GM21515 (cell line): ENCODE measurements around the gene DOCK4.

Experiments used
- ATAC-seq: cut with Tn5 transposase; IDR thresholded peaks from one replicate; pipeline ENCODE4 v1.9.1; 2021; ENCODE audit not compliant: unreplicated experiment

DOCK4 gene

DNA sequence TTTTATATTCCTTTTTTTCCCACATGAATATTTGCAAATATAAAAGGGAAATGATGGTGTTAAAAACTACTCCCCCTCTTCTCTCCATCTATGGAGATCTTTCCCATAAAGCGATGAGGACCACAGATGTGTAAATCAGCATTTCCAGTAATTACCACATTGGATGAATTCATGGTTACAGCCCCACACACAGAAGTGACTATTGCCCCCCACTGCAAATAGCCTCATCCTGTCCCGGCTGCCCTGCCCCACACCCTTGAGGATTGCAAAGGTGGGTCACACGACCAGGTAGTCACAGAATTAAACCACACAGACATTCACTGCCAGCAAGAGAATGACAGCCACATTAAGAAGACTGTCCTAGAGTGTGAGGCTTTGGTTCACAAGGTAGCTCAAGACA, 145.1 kb downstream of the DOCK4 start:
- no peak for ATAC-seq

DNA sequence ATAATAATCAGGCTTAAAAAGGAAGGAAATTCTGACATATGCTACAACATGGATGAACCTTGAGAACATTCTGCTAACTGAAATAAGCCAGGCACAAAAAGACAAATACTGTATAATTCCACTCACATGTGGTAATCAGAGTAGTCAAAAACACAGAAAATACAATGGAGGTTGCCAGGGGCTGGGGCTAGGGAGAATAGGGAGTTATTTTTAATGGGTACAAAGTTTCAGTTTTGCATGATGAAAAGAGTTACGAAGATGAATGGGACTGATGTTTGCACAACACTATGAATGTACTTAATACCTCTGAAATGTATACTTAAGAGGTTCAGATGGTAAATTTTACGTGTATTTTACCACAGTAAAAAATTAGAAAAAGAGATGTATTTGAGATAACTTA, 145.6 kb downstream of the DOCK4 start:
- no peak for ATAC-seq

DNA sequence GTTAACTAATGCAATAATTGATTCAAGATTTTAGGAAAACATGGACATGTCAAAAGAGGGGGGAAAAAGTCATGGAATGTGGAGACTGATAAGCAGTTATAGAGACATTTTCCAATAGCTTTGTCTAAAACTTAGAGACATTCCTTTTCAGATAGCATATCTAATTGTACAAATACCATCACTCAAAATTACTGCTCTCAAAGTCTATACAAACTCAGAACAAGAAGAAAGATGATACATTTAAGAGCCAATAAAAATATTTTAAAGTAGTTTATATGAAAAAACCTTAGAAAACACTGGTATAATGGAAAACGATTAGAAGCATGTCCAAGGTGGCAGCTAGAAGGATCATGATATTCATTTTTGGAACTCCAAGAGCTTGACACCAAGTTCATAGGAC, 146.5 kb downstream of the DOCK4 start:
- ATAC-seq = no peak

DNA sequence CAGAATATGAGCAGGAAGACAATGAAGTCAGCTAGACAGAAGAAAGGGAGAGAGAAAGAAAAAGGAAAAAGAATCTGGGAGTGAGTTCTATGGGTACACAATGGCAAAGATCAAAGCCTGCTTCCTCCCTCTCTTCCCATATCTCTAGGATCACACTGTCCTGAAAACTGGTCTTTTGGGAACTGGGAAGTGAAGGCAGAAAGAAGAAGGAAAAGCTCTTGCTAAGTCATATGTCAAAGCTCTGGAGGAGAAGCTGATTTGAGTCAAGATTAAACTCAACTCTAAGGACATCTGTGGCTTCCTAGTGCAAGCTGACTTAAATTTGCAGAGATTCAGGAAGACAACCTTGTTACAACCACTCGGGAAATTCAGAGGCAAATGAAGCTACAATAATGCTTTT, 147.5 kb downstream of the DOCK4 start:
- ATAC-seq = no peak

DNA sequence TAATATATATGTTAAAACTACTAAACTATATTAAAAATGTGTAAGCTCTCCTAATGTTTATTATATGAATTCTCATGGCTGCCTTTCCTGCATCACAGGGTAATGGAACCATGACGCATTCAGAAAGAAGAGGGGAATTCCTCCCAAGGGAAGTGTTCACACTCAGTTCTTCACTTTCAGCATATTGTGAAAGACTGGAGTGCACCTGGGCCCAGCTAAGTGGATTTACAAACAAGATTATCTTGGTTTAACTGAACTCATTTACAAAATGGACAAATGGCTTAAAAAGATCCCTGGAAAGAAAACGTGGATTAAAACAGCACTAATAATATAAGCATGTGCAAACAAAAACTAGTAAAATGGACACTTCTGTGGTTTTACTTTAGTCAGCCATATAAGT, 149.8 kb downstream of the DOCK4 start:
- ATAC-seq = peak; percentile 77

DNA sequence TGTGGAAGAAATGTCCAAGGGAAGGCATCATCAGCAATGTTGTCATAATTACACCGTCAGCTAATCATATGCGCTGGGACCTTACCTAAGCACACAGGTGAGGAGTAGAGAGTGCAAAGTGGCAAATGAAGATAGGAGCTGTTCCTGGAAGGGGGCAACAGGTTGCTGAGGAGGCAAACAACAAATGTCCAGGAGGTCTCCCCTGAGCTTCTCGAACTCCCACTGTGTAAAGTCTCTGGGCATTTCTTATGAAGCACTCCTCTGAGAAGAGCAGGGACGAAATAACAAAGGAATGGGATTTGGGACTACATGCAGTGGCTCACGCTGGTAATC, 152.5 kb downstream of the DOCK4 start:
- no peak for ATAC-seq

DNA sequence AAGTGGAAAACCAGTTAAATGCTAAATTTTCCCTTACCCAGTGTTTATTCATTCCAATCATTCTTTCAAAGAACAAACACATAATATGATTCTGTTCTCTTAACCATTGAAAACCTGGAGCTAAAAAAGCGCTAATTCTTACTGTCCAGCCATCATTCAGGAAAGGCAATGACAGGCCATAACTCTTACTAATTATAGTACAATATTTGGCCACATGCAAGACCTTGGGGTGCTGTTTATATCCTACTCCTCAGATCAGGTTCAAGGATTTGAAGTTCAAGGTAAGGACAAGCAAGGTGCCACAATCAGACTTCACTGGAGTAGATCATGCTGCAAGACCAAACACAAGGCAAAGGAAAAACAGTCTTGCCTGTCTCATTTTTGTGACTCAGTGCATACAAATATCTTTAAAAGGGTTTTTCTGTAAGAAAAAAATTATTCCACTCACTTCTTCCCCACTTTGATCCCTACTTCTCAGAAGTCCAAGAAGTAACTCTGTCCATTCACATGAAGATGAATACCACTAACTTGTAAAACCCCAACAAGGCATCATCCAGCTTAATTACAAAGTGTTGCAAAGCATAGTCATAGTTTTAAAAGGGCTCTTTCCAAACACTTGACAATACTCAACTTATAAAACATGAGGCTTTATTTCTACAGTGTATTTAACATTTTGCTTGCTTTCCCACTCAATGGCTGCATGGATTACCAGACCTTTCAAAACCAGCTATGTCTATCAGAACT, 153.0 kb downstream of the DOCK4 start:
- no peak for ATAC-seq

DNA sequence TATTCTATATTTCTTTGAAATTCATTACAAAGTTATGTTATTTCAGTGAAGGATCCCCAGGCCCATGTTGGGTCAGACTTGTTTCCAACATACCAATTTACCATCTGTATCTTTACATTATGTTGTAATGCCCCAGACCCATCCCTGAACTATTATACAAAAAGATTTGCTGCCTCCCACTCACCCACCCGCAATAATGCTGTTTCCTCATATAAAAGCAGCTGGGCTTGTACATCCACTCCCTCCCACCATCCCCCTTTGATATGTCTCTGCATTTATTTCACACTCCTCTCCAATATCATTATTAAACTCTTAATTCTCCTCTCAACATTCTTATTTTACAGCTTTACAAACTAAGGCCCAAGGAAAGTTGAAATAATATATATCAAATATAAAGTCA, 153.7 kb downstream of the DOCK4 start:
- no peak for ATAC-seq

DNA sequence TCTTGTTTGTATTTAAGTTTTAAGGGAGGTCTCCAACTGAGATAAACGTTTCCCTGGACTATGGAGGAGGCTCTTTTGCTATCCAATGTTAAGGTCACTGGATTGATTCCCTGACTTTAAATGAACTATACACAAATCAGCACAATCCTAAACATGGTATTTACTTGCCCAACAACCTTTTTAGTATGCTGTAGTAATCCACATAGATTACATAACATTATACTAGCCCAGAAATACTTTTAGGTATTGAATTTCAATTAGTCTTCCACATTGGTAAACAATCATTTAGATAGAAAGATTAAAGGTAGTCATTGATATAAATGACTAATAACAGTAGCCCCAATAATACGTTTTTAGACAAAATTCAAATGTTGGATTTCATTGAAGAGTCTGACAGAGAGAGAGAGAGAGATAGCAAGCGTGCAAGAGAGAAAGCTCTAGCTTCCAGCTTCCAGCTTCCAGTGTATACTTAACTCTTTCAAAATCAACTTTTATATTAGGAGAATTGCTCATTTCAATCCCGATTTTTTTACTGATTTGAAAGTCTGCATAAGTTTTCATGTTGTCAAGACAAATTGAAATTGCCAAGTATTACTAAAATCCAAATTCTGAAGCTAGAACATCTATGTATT, 155.8 kb downstream of the DOCK4 start:
- ATAC-seq = no peak

DNA sequence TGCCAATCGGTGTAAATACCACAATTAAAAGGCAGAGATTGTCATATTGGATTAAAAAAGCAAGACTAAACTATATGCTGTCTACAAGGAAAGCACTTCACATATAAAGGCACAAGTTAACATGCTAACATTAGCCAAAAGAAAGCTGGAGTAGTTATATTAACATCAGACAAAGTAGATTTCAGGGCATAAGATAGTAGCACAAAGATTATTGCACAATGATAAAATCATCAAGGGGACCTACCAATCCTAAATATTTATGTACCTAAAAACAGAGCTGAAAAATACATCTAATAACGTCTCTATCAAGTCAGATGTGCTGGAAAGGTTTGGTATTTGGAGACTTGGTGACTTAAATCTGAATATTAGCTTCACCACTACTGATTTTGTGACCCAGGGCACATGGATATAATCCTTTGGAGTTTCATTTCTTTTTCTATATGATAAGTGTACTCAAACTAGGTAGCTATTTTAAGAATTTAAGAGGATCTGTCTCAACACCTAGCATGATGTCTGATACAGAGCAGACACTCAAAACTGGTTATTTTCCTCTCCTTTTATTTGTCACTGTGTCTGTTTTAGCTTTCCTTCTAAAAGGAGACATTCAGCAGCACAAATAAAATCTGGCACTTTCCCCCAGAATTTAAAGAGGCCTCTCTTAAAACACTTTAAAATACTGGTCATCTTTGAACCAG, 156.5 kb downstream of the DOCK4 start:
- ATAC-seq = no peak

DNA sequence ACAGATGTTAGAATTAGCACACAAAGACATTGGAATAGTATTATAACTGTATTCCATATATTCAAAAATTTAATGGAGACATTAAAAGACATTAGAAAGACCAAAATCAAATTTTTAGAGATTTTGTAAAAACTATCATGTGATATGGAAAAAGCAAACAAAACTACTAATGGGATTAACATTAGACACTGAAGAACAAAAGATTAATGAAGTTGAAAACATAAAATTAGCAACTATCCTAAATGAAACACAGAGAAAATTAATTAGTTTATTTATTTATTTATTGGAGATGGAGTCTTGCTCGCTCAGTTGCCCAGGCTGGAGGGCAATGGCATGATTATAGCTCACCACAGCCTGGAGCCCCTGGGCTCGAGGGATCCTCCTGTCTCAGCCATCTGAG, 158.8 kb downstream of the DOCK4 start:
- ATAC-seq = no peak

DNA sequence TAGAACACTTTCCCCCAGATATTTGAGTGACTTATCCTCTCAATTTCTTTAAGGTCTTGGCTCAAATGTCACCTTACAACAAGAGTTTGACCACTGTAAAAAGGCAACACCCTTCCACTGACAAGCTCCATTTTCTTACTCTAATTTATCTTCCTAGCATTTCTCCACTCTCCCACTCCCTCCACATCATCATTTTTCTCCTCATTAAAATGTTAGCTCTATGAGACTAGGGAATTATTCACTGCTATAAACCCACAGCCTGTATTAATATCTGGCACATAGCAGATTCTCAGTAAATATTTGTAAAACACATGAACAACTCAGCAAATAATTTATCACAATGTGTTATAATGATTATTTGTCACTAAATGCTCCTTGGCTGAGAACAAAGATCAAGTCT, 161.0 kb downstream of the DOCK4 start:
- no peak for ATAC-seq

DNA sequence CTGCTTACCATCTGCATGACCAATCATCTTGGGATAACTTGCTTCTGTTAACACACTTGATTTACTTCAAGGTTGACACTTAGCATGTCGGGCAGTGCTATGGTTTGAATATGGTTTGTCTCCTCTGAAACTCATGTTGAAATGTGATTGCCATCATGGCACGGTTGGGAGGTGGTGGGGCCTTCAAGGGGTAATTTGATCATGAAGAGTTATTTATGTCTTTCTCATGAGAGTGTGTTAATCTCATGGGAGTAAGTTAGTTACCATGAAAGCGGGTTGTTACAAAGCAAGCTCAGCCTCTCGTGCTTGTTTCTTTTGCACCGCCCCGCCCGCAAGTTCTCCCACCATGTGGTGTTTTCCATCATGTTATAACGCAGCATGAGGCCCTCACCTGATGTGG, 163.6 kb downstream of the DOCK4 start:
- no peak for ATAC-seq

DNA sequence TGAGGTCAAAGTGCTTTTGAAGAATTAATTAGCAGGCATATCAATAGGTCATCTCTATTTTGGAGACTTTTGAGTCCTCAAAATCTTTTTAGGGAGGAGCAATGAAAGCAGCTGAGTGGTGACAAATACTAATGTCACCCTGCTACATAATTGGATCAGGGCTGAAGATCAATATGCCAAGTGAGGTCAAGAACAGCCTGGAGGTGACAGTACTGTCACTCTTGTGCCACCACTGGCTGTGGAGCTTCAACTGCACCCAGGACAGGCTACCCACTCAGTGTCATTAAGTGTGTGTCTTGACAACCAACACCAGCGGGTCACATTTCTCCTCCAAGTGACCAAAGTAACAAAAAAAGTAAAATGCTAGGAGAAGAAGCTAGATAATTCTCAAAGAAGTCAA, 167.8 kb downstream of the DOCK4 start:
- no peak for ATAC-seq

DNA sequence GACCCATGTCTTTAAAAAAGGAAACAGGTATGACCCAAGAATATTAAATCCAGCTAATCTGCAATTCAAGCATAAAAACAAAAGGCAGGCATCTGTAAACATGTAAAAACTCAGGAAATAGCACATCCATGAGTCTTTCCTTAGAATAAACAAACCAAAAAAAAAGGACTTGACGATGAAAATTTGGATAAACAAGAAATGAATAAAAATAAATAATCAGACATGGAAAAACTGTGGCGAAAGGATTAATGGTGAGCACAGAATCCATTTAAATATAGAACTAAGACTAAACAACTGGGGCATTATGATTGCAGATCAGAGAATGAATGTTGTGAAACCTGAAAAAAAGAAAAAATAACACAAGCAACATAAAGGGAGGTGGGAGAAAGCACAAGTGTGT, 170.1 kb downstream of the DOCK4 start:
- no peak for ATAC-seq

DNA sequence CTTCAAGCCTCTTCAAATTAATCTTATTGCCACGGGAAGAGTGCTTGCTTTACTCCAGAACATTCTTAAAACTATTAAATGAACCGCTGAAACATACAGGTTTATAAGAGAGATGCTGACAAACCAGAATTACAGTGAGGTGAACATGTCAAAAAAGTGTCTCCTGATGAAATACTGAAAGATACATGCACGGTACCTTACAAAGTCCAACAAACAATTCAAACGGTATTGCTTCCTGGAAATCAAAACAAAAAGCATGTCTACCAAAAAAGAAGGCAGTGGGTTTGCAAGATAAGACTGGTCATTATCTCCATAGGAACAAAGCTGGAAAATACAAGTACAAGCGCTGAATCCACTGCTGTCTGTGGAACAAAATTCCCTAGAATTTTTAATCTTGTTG, 174.5 kb downstream of the DOCK4 start:
- ATAC-seq = no peak

DNA sequence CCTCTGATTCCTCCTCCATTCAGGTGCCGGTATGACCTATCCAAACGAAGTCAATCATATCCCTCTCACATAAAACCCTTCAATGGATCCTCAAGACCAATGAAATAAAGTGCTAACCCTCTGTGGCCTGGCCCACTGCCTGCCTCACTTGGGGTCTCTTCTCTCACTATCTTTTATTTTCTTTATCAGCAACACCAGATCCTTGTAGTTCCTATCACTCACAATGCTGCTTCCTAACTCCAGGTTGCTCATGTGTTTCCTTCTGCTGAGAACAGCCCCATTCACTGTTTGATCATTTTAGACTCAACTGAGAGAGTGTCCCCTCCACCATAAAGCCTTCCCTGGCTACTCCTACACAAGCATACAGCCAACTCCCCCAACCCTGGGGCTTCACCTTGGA, 180.6 kb downstream of the DOCK4 start:
- no peak for ATAC-seq

DNA sequence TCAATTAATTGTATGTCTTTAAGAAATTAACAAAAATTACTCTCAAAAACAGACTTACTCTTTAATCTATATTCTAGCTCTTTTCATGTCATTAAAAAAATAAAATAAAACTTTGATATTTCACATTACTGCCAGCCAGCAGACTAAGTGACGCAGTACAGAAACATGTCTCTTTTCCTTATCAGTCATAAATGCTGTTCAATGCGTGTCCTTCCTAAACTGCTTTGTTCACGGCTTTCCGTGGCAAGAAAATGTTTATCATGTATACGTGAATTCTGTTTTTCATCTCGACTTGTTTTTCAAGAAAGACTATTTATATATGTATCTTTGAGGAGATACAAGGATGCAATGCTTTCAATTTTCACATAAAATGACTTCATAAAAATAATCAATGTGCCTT, 182.4 kb downstream of the DOCK4 start:
- ATAC-seq = no peak

DNA sequence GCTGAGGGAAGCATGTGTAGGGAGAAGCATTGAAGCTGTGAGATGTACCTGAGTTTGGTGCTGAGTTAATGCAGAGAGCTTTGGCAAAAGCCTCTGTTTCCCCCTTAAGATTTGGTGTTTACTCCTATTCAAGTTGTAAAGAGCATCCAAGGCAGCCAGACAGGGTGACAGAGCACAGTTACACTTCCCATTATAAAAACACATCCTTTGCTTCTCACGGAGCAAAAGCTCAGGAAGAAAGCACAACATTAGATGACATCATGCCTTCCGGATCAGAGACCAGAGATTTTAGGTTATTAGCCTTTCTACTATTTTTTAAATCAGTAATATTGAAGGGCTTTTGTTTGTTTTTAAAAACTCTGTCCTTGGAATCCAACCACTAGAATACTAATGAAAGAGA, 182.9 kb downstream of the DOCK4 start:
- ATAC-seq = no peak

DNA sequence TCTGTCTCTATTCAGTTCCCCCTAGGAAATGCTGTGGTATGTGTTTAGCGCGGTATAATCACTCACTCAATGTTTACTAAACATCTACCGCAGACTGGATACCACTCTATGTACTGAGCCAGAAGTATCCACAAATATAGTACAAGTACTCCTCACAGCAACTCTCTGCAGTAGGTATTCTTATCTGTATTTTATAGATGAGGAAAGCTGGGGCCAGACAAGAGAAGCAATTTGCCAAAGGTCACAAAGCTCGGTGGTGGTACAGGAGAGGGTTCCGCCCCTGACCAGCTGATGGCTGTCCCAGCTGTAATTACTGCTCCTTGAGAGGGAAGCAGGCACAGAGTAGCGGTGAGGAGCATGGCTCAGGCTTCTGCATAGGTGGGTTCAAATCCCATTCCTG, 184.1 kb downstream of the DOCK4 start:
- ATAC-seq = no peak

DNA sequence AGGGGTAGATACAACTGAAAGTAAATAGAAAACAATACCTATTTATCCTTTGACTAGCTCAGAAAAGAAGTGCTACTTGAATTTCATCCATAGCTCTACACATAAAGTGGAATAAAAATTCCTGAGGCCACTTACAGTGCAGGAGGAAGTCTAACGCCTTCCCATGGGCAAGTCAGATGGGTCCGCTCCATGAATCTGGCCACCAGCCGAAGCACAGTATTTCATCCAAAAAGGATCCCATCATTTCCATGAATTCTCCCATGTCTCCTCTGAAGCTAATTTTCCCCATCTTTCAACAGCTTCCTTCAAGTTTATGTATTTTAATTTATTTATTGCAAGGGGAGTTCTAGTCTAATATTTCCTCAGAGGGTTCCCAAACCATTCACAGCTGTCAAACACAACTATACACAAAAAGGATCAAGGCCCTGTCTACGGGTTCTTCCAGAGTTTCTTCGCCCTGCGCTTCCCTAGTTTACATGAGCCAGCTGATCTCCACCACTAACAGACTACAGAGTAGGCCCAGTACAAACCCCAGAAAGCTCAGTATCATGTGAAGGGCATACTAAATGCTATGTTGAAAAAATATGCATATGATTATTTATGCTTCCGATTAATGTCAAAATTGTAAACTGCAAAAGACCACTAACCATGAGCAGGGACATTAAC, 184.7 kb downstream of the DOCK4 start:
- ATAC-seq = no peak

DNA sequence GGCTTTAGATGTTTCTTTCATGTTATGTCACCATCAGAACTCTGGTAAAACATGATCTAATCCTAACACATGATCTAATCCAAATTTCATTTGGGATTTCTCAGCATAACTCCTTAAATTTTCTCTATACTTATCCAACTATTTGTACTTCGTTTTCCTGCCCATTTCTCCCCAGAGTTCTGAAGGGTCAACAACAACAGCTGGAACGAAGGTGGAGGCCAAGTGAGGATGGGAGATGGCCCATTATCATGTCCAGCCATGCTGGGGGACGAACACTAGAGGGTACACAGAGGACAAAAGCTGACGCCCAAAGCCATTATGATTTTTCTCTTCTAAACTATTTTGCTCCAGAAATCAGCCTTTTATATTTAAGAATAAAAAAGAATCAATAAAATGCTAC, 185.4 kb downstream of the DOCK4 start:
- no peak for ATAC-seq
